Testis (tissue), 3 donors: ENCODE results near the gene ACAA2. TPM values are rescaled to one million over a fixed set of nuclear protein-coding genes. Genes with fewer than 3 reads are reported as not detected.

Experiments used
- DNase-seq: peaks from one replicate; pipeline ENCODE4 v3.0.0-alpha.2; 2019
- H3K27ac ChIP-seq, 2 donors: fragments of 200-600 bp; sonication (generic); one replicate each; pipeline ENCODE4 v1.5.1; 2019
- H3K27me3 ChIP-seq: fragments of 200-600 bp; sonication (generic); one replicate; pipeline ENCODE4 v1.5.1; 2019
- H3K36me3 ChIP-seq: fragments of 200-600 bp; sonication (generic); one replicate; pipeline ENCODE4 v1.5.1; 2017; ENCODE audit warnings: low read depth; ENCODE audit errors: missing control alignments
- H3K4me1 ChIP-seq: fragments of 200-600 bp; sonication (generic); one replicate; pipeline ENCODE4 v1.5.1; 2019
- H3K4me3 ChIP-seq, 2 donors: fragments of 200-600 bp; sonication (generic); one replicate each; pipeline ENCODE4 v1.5.1; 2017 to 2019
- H3K9me3 ChIP-seq: fragments of 200-600 bp; sonication (generic); one replicate; pipeline ENCODE4 v1.5.1; 2017
- POLR2A ChIP-seq: fragments of 450-650 bp; IDR thresholded peaks from one replicate; pipeline ENCODE4 v1.6.1; 2017; ENCODE audit warnings: antibody characterized with exemption, mild to moderate bottlenecking, moderate library complexity
- WGBS, 2 donors: methylation state at CpG; one replicate each; pipeline ENCODE4 v1.1.5; 2018; 5-methylcytosine and 5-hydroxymethylcytosine counted together
- intact Hi-C: fragments of 100-400 bp; cut with DNase I; formaldehyde crosslinking; loops from one replicate; pipeline ENCODE4 v1.15.1; 2023; ENCODE audit warnings: low total_unique reads
- polyA plus RNA-seq: library from polyadenylated mRNA; stranded (reverse); fragments of 350-450 nt; fragmentation: Illumina TruSeq; extraction: RNeasy Lipid Tissue Mini Kit (QIAGEN cat#74804); gene quantifications from one replicate; pipeline ENCODE4 v1.2.3, GENCODE V29; 2014; ENCODE audit warnings: low read depth, low replicate concordance; ENCODE audit not compliant: insufficient read depth
- total RNA-seq, 2 donors: library from RNA; depleted of rRNA; stranded (reverse); fragments of >200 nt; gene quantifications; one replicate each; pipeline ENCODE4 v1.2.3, GENCODE V29; 2016
- TF ChIP-seq, protein P1 (sequence below), 3 experiments: fragments of 450-650 bp in 2 of 3; fragments of 200-600 bp in 1 of 3; sonication (generic) in 1 of 3; IDR thresholded peaks; one replicate each; pipeline ENCODE4 v1.5.1; 2016 to 2019; ENCODE audit warnings: antibody characterized with exemption in 3 of 3, mild to moderate bottlenecking in 2 of 3, moderate library complexity in 1 of 3

The ACAA2 gene
- total and polyA plus RNA-seq, 3 donors from 2014 or later = 42.2 to 77.2 (median 48.7) TPM

DNA sequence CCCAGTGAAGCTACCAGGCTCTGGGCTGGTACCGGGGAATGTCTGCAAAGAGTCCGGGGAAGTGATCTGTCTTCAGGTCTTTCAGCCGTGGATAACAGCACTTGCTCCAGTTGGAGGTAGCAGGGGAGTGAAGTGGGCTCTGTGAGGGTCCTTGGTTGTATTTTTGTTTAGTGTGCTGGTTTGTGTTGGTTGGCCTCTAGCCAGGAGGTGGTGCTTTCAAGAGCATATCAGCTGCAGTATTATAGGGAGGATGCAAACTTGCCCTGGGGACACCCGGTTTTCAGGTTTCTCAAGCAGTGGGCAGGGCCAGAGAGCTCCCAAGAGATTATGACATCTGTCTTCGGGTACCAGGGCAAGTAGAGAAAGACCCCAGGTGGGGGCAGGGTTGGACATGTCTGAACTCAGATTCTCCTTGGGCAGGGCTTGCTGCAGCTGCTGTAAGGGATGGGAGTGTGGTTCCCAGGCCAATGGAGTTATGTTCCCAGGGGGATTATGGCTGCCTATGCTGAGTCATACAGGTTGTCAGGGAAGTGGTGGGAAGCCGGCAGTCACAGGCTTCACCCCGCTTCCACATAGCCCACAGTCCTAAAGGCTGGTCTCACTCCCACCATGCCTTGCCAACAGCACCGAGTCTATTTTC, 34.4 kb downstream of the ACAA2 start:
- no peaks in the 10 kb centered on the region for H3K27me3 ChIP-seq
- no peaks in the 10 kb centered on the region for H3K4me1 ChIP-seq
- no peak overlapping the region for H3K4me3 ChIP-seq
- TF ChIP-seq, protein P1, sequence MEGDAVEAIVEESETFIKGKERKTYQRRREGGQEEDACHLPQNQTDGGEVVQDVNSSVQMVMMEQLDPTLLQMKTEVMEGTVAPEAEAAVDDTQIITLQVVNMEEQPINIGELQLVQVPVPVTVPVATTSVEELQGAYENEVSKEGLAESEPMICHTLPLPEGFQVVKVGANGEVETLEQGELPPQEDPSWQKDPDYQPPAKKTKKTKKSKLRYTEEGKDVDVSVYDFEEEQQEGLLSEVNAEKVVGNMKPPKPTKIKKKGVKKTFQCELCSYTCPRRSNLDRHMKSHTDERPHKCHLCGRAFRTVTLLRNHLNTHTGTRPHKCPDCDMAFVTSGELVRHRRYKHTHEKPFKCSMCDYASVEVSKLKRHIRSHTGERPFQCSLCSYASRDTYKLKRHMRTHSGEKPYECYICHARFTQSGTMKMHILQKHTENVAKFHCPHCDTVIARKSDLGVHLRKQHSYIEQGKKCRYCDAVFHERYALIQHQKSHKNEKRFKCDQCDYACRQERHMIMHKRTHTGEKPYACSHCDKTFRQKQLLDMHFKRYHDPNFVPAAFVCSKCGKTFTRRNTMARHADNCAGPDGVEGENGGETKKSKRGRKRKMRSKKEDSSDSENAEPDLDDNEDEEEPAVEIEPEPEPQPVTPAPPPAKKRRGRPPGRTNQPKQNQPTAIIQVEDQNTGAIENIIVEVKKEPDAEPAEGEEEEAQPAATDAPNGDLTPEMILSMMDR (IDR thresholded peaks at IDR 0.05) = no peak
- TF ChIP-seq POLR2A = no peak
- H3K36me3 ChIP-seq = no peaks in the 10 kb centered on the region
- intact Hi-C loops = no loop called here
- no peaks in the 10 kb centered on the region for H3K9me3 ChIP-seq
- H3K27ac ChIP-seq = no peak overlapping the region
- no peak for DNase-seq
- WGBS, 2 donors = 82 to 96% methylated on average over 8 of the region's 8 CpGs

DNA sequence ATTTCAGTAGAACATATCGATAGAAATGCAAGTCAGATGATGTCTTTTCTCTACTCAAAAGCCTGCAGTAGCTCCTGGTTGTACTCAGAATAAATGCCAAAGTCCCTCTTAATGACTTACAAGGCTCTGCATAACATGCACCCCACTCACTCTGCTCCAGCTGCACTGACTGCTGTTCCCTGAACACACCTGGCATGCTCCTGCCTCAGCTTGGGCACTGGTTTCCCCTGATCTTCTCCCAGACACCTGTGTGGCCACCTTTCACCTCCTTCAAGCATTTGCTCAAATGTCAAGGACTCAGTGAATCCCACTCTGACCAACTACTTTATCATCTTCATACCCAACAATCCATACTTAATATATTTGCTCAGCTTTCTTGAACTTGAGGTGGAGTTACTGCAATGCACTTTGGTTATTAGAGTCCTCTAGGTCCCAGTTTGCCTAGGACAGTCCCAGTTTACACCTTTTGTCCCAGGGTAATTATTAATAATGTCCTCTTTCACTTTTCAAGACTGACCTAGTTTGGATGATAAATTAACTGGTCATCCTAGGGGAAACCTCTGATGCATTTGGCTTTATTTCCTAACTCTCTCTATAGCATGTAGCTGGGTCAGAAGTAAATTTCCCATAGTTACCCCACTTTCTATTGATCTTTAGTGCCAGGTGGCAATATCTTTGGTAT, 44.1 kb downstream of the ACAA2 start:
- H3K27me3 ChIP-seq = no peaks in the 10 kb centered on the region
- no peaks in the 10 kb centered on the region for H3K4me1 ChIP-seq
- no peaks in the 10 kb centered on the region for H3K36me3 ChIP-seq
- TF ChIP-seq POLR2A = no peak
- TF ChIP-seq, protein P1 (IDR thresholded peaks at IDR 0.05) = no peak
- no peak overlapping the region for H3K4me3 ChIP-seq
- H3K9me3 ChIP-seq = no peaks in the 10 kb centered on the region
- no peak overlapping the region for H3K27ac ChIP-seq
- DNase-seq = no peak
- intact Hi-C loops = no loop called here
- WGBS, 2 donors = 82 to 86% methylated on average over 1 of the region's 1 CpG

DNA sequence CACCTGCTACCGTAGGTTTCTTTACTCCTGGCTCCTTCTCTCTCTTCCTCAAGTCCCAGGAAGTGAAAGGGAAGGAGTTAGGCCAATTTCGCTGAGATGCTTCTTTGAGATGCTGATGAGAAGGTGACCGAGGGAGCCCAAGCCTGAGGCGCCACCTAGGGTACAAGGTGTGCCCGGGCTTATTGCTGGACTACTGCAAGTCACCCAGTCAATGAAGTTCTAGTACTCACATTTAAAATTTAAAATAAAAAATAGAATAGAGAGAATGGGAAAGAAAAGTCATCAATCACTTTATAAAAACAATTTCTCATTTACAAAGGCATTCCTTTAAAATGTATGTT, 45.3 kb downstream of the ACAA2 start:
- peak; percentile 71 for DNase-seq
- H3K27ac ChIP-seq = no peak overlapping the region
- H3K36me3 ChIP-seq = no peaks in the 10 kb centered on the region
- TF ChIP-seq POLR2A = no peak
- TF ChIP-seq, protein P1 (IDR thresholded peaks at IDR 0.05) = peak in 2 of 3 experiments; percentile 18 to 31
- H3K27me3 ChIP-seq = no peaks in the 10 kb centered on the region
- H3K4me3 ChIP-seq = no peak overlapping the region
- intact Hi-C loops = no loop called here
- no peaks in the 10 kb centered on the region for H3K9me3 ChIP-seq
- H3K4me1 ChIP-seq = no peaks in the 10 kb centered on the region
- 42 to 51% methylated on average over 5 of the region's 5 CpGs for WGBS, 2 donors

DNA sequence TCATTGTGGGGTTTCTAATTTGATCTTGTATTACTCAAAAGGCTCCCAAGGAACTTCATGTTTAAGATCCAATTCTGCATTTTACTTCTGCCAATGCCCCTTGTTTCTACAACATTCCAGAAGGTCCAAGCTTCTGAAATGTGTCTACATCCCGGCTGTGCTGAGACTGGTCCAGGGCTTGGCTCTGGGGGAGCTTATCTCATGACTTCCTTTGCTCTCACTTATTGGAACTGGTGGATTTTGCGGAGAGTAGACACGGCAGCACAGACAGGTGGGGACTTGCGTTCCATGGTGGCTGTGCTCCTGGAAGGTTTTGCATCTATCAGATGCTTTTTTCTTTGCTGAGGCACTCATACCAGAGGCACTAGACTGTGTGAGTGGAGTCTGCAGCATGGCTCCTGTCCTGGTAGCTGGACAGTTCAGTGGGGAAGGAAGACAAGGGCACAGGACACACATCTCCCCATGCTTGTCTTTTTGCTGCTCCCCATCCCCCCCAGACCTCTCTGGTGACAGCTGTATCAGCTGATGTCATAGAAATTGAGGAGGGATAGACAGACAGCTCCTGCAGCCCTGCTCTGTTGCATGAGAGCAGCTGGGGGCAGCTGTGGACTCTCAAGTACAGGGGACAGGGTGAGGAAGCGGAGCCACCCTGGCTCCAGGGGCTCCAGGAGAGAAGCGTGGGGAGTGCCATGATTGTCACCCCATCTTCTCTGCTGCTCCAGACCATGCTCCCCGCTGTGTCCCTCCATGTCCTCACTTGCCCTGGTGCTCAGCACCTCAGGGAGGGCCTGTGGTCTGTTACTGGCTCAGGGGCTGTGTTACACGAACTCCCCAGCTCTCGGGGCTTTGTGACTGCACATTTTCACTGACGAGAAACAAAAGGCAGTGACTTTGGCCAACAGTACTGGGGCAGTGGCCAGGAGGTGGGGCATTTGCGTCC, 46.0 kb downstream of the ACAA2 start:
- intact Hi-C loops = no loop called here
- 65 to 82% methylated on average over 8 to 11 of the region's 11 CpGs for whole genome bisulfite sequencing, 2 donors
- Histone ChIP-seq H3K27me3 (no peaks in the 10 kb centered on the region), H3K4me1 (no peaks in the 10 kb centered on the region), H3K4me3 (no peak overlapping the region), H3K27ac (no peak overlapping the region), H3K36me3 (no peaks in the 10 kb centered on the region), H3K9me3 (no peaks in the 10 kb centered on the region)
- no peak for DNase-seq
- no peak for TF ChIP-seq POLR2A
- TF ChIP-seq, protein P1 (IDR thresholded peaks at IDR 0.05) = no peak
